Neural cell (in vitro differentiated cells): ENCODE measurements around the gene DENND1A. TPM values are rescaled to one million over a fixed set of nuclear protein-coding genes. Genes with fewer than 3 reads are reported as not detected.

Experiments
- H2AFZ ChIP-seq: fragments of 200-600, 300-800 bp; sonication (generic), shearing (Covaris generic); 2 replicates; pipeline ENCODE4 v1.6.0; 2014; ENCODE audit warnings: low read depth, mild to moderate bottlenecking, antibody characterized with exemption, low read length, moderate library complexity
- H3F3A ChIP-seq: fragments of 200-600 bp; shearing (Covaris generic); 2 replicates; pipeline ENCODE4 v1.6.1; 2016; ENCODE audit warnings: mild to moderate bottlenecking, moderate library complexity, mixed read lengths, antibody characterized with exemption, low read length; ENCODE audit not compliant: insufficient read depth, poor library complexity, severe bottlenecking
- H3K27ac ChIP-seq: fragments of 200-600, 300-800 bp; sonication (generic), shearing (Covaris generic); 2 replicates; pipeline ENCODE4 v1.5.1; 2014; ENCODE audit warnings: mild to moderate bottlenecking, low read length, moderate library complexity
- H3K27me3 ChIP-seq: fragments of 300-800, 200-600 bp; sonication (generic), shearing (Covaris generic); 2 replicates; pipeline ENCODE4 v1.6.0; 2014; ENCODE audit warnings: mild to moderate bottlenecking, low read depth, low read length, moderate library complexity; ENCODE audit not compliant: insufficient read depth
- H3K36me3 ChIP-seq: fragments of 300-800, 200-600 bp; sonication (generic), shearing (Covaris generic); 2 replicates; pipeline ENCODE4 v1.5.1; 2014; ENCODE audit warnings: mild to moderate bottlenecking, antibody characterized with exemption, low read length, moderate library complexity; ENCODE audit not compliant: insufficient read depth
- H3K4me2 ChIP-seq: fragments of 300-800, 200-600 bp; sonication (generic), shearing (Covaris generic); 2 replicates; pipeline ENCODE4 v1.6.0; 2014; ENCODE audit warnings: mild to moderate bottlenecking, low read length
- H3K4me3 ChIP-seq: fragments of 300-800, 200-600 bp; sonication (generic), shearing (Covaris generic); 2 replicates; pipeline ENCODE4 v1.5.1; 2014; ENCODE audit warnings: mild to moderate bottlenecking, low read length, moderate library complexity
- H3K79me2 ChIP-seq: fragments of 200-600 bp; shearing (Covaris generic); replicated peaks from 2 replicates; pipeline ENCODE4 v1.6.0; 2014; ENCODE audit warnings: mild to moderate bottlenecking, low read length, moderate library complexity; ENCODE audit not compliant: insufficient read depth
- H3K9ac ChIP-seq: fragments of 300-800, 200-600 bp; sonication (generic), shearing (Covaris generic); 2 replicates; pipeline ENCODE4 v1.6.1; 2016; ENCODE audit warnings: mild to moderate bottlenecking, low read length, mixed read lengths
- H3K9me2 ChIP-seq: fragments of 200-600 bp; shearing (Covaris generic); 2 replicates; pipeline ENCODE4 v1.6.1; 2016; ENCODE audit warnings: mild to moderate bottlenecking, low read length, mixed read lengths; ENCODE audit not compliant: insufficient read depth
- H3K9me3 ChIP-seq: fragments of 200-600, 300-800 bp; sonication (generic), shearing (Covaris generic); 2 replicates; pipeline ENCODE4 v1.6.1; 2016; ENCODE audit warnings: mild to moderate bottlenecking, mixed run types, low read length, moderate library complexity, mixed read lengths
- H4K20me1 ChIP-seq: fragments of 200-600 bp; shearing (Covaris generic); 2 replicates; pipeline ENCODE4 v1.6.1; 2016; ENCODE audit warnings: mild to moderate bottlenecking, mixed run types; ENCODE audit not compliant: insufficient read depth
- EP300 ChIP-seq: fragments of 450-650 bp; conservative IDR thresholded peaks from 2 replicates; pipeline ENCODE4 v1.6.1; 2014; ENCODE audit warnings: antibody characterized with exemption, mild to moderate bottlenecking, moderate library complexity; ENCODE audit not compliant: poor library complexity, severe bottlenecking
- EZH2 ChIP-seq: fragments of 200-600, 300-800 bp; shearing (Covaris generic), sonication (generic); IDR thresholded peaks from 2 replicates; pipeline ENCODE4 v1.6.1; 2014; ENCODE audit warnings: antibody characterized with exemption, low read length, borderline replicate concordance, mild to moderate bottlenecking; ENCODE audit not compliant: insufficient read depth, poor library complexity, severe bottlenecking
- MXI1 ChIP-seq: fragments of 450-650 bp; conservative IDR thresholded peaks from 2 replicates; pipeline ENCODE4 v1.6.1; 2014; ENCODE audit warnings: antibody characterized with exemption, mild to moderate bottlenecking; ENCODE audit not compliant: poor library complexity, severe bottlenecking
- POLR2AphosphoS5 ChIP-seq: IDR thresholded peaks from 2 replicates; pipeline ENCODE4 v1.6.1; 2012
- RAD21 ChIP-seq: fragments of 450-650 bp; conservative IDR thresholded peaks from 2 replicates; pipeline ENCODE4 v1.6.1; 2014; ENCODE audit warnings: antibody characterized with exemption, mild to moderate bottlenecking, moderate library complexity
- SMC3 ChIP-seq: fragments of 450-650 bp; conservative IDR thresholded peaks from 2 replicates; pipeline ENCODE4 v1.6.1; 2014; ENCODE audit warnings: antibody characterized with exemption, mild to moderate bottlenecking, moderate library complexity; ENCODE audit not compliant: poor library complexity
- TAF1 ChIP-seq: IDR thresholded peaks from 2 replicates; pipeline ENCODE4 v1.6.1; 2012; ENCODE audit warnings: low read depth
- polyA plus RNA-seq: library from polyadenylated mRNA; depleted of rRNA; stranded (reverse); fragments of >200 nt; gene quantifications from 2 replicates; pipeline ENCODE4 v1.2.3, GENCODE V29; 2014
- TF ChIP-seq, protein P1 (sequence below): fragments of 450-650 bp; IDR thresholded peaks from 2 replicates; pipeline ENCODE4 v1.5.1; 2014; ENCODE audit warnings: antibody characterized with exemption, mild to moderate bottlenecking, moderate library complexity; ENCODE audit not compliant: poor library complexity, severe bottlenecking
- TF ChIP-seq, protein P2 (sequence below): IDR thresholded peaks from 2 replicates; pipeline ENCODE4 v1.6.1; 2012; ENCODE audit warnings: borderline replicate concordance

DENND1A gene
- polyA plus RNA-seq, 1 donor from 2014 or later, result 2.3 TPM

DNA sequence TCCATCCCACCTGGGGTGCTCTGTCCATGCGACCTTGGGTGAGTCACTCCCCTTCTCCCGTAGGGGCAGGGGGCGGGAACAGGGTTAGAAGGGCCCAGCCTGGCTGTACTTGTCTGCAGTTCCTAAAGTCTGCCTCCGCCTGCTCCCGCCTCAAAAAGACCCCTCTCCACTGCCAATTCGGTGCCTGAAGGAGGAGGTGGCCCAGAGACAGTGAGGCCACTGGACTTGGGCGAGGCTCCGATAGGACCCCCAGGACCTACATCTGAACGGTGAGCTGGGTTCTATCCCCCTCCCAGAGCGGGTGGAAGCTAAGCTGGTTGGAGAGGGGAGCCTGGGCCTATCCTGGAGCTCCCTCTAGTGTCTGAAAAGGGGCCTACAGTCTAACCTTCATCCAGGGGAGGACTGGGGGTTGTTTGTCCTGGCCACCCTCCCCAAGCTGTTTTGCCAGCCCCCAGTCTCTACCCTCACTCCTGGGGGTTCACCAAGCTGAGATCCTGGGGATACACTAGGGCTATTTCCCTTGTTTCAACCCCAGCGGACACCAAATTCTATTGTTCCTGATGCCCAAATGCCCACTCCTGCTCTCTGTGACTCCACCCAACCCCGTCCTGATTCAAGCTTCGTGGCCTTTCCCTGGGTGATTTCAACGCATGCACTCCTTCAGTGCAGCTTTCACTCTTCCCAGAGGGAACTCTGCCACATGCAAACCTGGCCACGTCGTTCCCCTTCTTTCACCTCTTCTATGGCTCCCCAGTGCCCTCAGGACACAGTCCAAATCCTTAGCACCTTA is 580.0 kb downstream of the DENND1A start:
- no peaks in the 10 kb centered on the region for H3K9me3 ChIP-seq
- H3K9ac ChIP-seq, result no peak overlapping the region
- H3K79me2 ChIP-seq, result no peaks in the 10 kb centered on the region
- no peak overlapping the region for H3K27ac ChIP-seq
- no peak overlapping the region for H3K4me2 ChIP-seq
- no peak overlapping the region for H2AFZ ChIP-seq
- TF ChIP-seq MXI1, result no peak
- peak; percentile 95 for TF ChIP-seq SMC3
- TF ChIP-seq, protein P1, sequence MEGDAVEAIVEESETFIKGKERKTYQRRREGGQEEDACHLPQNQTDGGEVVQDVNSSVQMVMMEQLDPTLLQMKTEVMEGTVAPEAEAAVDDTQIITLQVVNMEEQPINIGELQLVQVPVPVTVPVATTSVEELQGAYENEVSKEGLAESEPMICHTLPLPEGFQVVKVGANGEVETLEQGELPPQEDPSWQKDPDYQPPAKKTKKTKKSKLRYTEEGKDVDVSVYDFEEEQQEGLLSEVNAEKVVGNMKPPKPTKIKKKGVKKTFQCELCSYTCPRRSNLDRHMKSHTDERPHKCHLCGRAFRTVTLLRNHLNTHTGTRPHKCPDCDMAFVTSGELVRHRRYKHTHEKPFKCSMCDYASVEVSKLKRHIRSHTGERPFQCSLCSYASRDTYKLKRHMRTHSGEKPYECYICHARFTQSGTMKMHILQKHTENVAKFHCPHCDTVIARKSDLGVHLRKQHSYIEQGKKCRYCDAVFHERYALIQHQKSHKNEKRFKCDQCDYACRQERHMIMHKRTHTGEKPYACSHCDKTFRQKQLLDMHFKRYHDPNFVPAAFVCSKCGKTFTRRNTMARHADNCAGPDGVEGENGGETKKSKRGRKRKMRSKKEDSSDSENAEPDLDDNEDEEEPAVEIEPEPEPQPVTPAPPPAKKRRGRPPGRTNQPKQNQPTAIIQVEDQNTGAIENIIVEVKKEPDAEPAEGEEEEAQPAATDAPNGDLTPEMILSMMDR, result peak; percentile 98
- peak; percentile 99 for TF ChIP-seq RAD21
- no peaks in the 10 kb centered on the region for H4K20me1 ChIP-seq
- no peaks in the 10 kb centered on the region for H3K36me3 ChIP-seq
- H3K4me3 ChIP-seq, result no peak overlapping the region
- H3K9me2 ChIP-seq, result no peaks in the 10 kb centered on the region
- H3K27me3 ChIP-seq, result no peaks in the 10 kb centered on the region
- H3F3A ChIP-seq, result no peaks in the 10 kb centered on the region

DNA sequence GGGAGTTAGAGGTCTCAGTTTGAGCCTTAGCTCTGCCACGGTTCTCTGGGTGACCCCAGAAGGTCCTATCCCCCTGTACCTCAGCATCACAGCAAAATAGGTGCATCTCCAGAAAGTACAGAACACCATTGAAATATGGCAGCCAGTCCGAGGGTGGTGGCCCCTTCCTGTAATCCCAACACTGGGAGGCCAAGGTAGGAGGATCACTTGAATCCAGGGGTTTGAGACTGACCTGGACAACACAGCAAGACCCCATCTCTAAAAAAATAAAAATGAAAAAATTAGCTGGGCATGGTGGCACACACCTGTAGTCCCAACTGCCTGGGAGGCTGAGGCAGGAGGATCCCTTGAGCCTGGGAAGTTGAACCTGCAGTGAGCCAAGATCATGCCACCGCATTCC is 580.9 kb downstream of the DENND1A start:
- TF ChIP-seq POLR2AphosphoS5 (no peak), TAF1 (no peak), EP300 (no peak), MXI1 (no peak)
- Histone ChIP-seq H2AFZ (no peak overlapping the region), H3K4me3 (no peak overlapping the region), H4K20me1 (no peaks in the 10 kb centered on the region), H3F3A (no peaks in the 10 kb centered on the region), H3K36me3 (no peaks in the 10 kb centered on the region), H3K9ac (no peak overlapping the region), H3K79me2 (no peaks in the 10 kb centered on the region), H3K27me3 (no peaks in the 10 kb centered on the region), H3K9me2 (no peaks in the 10 kb centered on the region), H3K4me2 (no peak overlapping the region), H3K27ac (no peak overlapping the region), H3K9me3 (no peaks in the 10 kb centered on the region)

DNA sequence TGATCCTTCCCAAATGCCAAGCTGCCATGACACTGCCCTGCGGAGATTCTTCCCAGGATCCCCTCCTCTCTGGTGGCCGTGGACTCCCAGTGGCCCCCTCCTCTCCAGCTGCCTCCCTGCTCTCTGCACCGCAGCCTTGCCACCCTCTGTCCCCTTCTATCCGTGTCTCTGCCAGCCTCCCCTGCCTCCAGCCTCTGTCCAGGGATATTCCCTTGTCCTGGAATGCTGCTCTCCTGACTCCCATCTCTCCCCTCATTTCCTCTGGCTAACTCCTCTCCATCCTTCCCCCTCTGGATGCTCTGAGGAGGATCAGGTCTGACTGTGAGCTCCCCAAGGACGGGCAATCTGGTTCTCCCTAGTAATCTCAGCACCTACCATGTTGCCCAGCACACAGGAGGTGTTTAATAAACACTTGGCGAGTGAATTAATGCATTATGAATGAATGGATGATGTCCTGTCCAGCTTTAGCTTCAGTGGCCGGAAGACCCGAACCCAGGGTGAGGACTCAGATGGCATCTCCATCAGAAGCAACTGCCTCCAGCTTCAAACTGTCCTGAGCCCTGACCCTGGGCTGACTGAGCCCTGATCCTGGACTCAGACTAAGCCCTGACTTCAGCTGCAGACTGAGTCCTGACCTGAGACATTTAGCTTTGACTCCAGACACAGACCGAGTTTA is 581.5 kb downstream of the DENND1A start:
- no peak overlapping the region for H3K27ac ChIP-seq

More for the DNA sequence above, 581.5 kb downstream of the DENND1A start:
- Histone ChIP-seq H3K4me3 (no peak overlapping the region), H3K9me2 (no peaks in the 10 kb centered on the region), H3K9ac (no peak overlapping the region), H3F3A (no peaks in the 10 kb centered on the region), H4K20me1 (no peaks in the 10 kb centered on the region), H3K36me3 (no peaks in the 10 kb centered on the region), H3K27me3 (no peaks in the 10 kb centered on the region), H2AFZ (no peak overlapping the region), H3K9me3 (no peaks in the 10 kb centered on the region), H3K79me2 (no peaks in the 10 kb centered on the region), H3K4me2 (no peak overlapping the region)
- TF ChIP-seq EZH2 (no peak), MXI1 (no peak), RAD21 (no peak), POLR2AphosphoS5 (no peak), SMC3 (no peak), TAF1 (no peak), EP300 (no peak)
- TF ChIP-seq, protein P1, result no peak
- TF ChIP-seq, protein P2, sequence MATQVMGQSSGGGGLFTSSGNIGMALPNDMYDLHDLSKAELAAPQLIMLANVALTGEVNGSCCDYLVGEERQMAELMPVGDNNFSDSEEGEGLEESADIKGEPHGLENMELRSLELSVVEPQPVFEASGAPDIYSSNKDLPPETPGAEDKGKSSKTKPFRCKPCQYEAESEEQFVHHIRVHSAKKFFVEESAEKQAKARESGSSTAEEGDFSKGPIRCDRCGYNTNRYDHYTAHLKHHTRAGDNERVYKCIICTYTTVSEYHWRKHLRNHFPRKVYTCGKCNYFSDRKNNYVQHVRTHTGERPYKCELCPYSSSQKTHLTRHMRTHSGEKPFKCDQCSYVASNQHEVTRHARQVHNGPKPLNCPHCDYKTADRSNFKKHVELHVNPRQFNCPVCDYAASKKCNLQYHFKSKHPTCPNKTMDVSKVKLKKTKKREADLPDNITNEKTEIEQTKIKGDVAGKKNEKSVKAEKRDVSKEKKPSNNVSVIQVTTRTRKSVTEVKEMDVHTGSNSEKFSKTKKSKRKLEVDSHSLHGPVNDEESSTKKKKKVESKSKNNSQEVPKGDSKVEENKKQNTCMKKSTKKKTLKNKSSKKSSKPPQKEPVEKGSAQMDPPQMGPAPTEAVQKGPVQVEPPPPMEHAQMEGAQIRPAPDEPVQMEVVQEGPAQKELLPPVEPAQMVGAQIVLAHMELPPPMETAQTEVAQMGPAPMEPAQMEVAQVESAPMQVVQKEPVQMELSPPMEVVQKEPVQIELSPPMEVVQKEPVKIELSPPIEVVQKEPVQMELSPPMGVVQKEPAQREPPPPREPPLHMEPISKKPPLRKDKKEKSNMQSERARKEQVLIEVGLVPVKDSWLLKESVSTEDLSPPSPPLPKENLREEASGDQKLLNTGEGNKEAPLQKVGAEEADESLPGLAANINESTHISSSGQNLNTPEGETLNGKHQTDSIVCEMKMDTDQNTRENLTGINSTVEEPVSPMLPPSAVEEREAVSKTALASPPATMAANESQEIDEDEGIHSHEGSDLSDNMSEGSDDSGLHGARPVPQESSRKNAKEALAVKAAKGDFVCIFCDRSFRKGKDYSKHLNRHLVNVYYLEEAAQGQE, result no peak
